SU-DHL-6 (cell line): ENCODE data around the gene TMEM92.

Experiments
- H2AFZ ChIP-seq: fragments of 200-600 bp; sonication (generic); 2 replicates; pipeline ENCODE4 v1.6.1; 2014; ENCODE audit warnings: low read depth, mild to moderate bottlenecking, moderate library complexity, mixed read lengths, antibody characterized with exemption, low read length; ENCODE audit not compliant: severe bottlenecking
- H3F3A ChIP-seq: fragments of 200-600 bp; shearing (Covaris generic); 2 replicates; pipeline ENCODE4 v1.6.0; 2016; ENCODE audit warnings: antibody characterized with exemption, mild to moderate bottlenecking; ENCODE audit not compliant: insufficient read depth
- H3K27ac ChIP-seq: fragments of 200-600 bp; sonication (generic); 2 replicates; pipeline ENCODE4 v1.5.1; 2016; ENCODE audit warnings: low read depth, mild to moderate bottlenecking, low read length, moderate library complexity, mixed read lengths
- H3K27me3 ChIP-seq: fragments of 200-600 bp; sonication (generic), shearing (Covaris generic); 2 replicates; pipeline ENCODE4 v1.6.0; 2014; ENCODE audit warnings: mild to moderate bottlenecking, low read length
- H3K36me3 ChIP-seq: fragments of 200-600 bp; sonication (generic); 2 replicates; pipeline ENCODE4 v1.6.1; 2014; ENCODE audit warnings: mild to moderate bottlenecking, low read length, mixed read lengths
- H3K4me2 ChIP-seq: fragments of 300-600, 200-600 bp; shearing (Covaris generic), sonication (generic); 2 replicates; pipeline ENCODE4 v1.6.0; 2014; ENCODE audit warnings: low read length, low read depth, mild to moderate bottlenecking; ENCODE audit not compliant: poor library complexity, severe bottlenecking
- H3K4me3 ChIP-seq: fragments of 200-600 bp; sonication (generic); 2 replicates; pipeline ENCODE4 v1.5.1; 2014; ENCODE audit warnings: antibody characterized with exemption, low read length, mild to moderate bottlenecking, mixed read lengths; ENCODE audit not compliant: insufficient read depth, poor library complexity, severe bottlenecking
- H3K79me2 ChIP-seq: fragments of 200-600 bp; sonication (generic); 2 replicates; pipeline ENCODE4 v1.6.1; 2014; ENCODE audit warnings: mild to moderate bottlenecking, low read length, moderate library complexity; ENCODE audit not compliant: insufficient read depth
- H3K9ac ChIP-seq: fragments of 200-600 bp; sonication (generic); 2 replicates; pipeline ENCODE4 v1.7.0; 2014; ENCODE audit warnings: mild to moderate bottlenecking, low read length
- H3K9me2 ChIP-seq: fragments of 200-600 bp; sonication (generic); replicated peaks from 2 replicates; pipeline ENCODE4 v1.6.1; 2014; ENCODE audit warnings: low read length; ENCODE audit not compliant: insufficient read depth
- H3K9me3 ChIP-seq: fragments of 200-600 bp; sonication (generic); 2 replicates; pipeline ENCODE4 v1.6.1; 2014; ENCODE audit warnings: low read length, mixed read lengths; ENCODE audit not compliant: insufficient read depth
- H4K20me1 ChIP-seq: fragments of 200-600 bp; sonication (generic); 2 replicates; pipeline ENCODE4 v1.6.1; 2014; ENCODE audit warnings: low read depth, mild to moderate bottlenecking, antibody characterized with exemption, low read length, moderate library complexity, mixed read lengths
- CTCF ChIP-seq: fragments of 200-600 bp; sonication (generic); IDR thresholded peaks from one replicate; pipeline ENCODE4 v1.5.1; 2017; ENCODE audit warnings: antibody characterized with exemption, mild to moderate bottlenecking, low read length, moderate library complexity; ENCODE audit not compliant: insufficient read depth, poor library complexity, severe bottlenecking
- EZH2phosphoT487 ChIP-seq: fragments of 200-600 bp; sonication (generic), shearing (Covaris generic); conservative IDR thresholded peaks from 2 replicates; pipeline ENCODE4 v1.6.1; 2018; ENCODE audit warnings: mild to moderate bottlenecking, antibody characterized with exemption, low read length, moderate library complexity, mixed read lengths

Gene TMEM92

GRCh38 chr17:50317121-50317520 lies 42.9 kb downstream of the TMEM92 start:
- H3K27me3 ChIP-seq: no peaks in the 10 kb centered on the region

GRCh38 chr17:50318501-50319285 lies 44.4 kb downstream of the TMEM92 start:
- Histone ChIP-seq H3K9me2 (no peaks in the 10 kb centered on the region), H3K9ac (no peak overlapping the region), H3K27me3 (no peaks in the 10 kb centered on the region), H3K4me2 (no peak overlapping the region), H4K20me1 (no peaks in the 10 kb centered on the region), H3K27ac (no peak overlapping the region), H3F3A (no peaks in the 10 kb centered on the region), H3K4me3 (no peak overlapping the region), H2AFZ (no peak overlapping the region), H3K36me3 (no peaks in the 10 kb centered on the region), H3K9me3 (no peaks in the 10 kb centered on the region), H3K79me2 (no peaks in the 10 kb centered on the region)
- TF ChIP-seq EZH2phosphoT487: no peak
- no peak for TF ChIP-seq CTCF

More at GRCh38 chr17:50317121-50317520, 42.9 kb downstream of the TMEM92 start:
- Histone ChIP-seq H3K9ac (no peak overlapping the region), H3K4me3 (no peak overlapping the region), H2AFZ (no peak overlapping the region), H3K9me2 (no peaks in the 10 kb centered on the region), H3K36me3 (no peaks in the 10 kb centered on the region), H3K27ac (no peak overlapping the region), H3K79me2 (no peaks in the 10 kb centered on the region), H3K4me2 (no peak overlapping the region), H3F3A (no peaks in the 10 kb centered on the region), H3K9me3 (no peaks in the 10 kb centered on the region), H4K20me1 (no peaks in the 10 kb centered on the region)
- no peak for TF ChIP-seq CTCF
- TF ChIP-seq EZH2phosphoT487: no peak

- no peak for TF ChIP-seq CTCF
- no peak for TF ChIP-seq EZH2phosphoT487
- Histone ChIP-seq H2AFZ (no peak overlapping the region), H3K27ac (no peak overlapping the region), H3F3A (no peaks in the 10 kb centered on the region), H3K4me2 (no peak overlapping the region), H3K9me2 (no peaks in the 10 kb centered on the region), H3K9ac (no peak overlapping the region), H3K4me3 (no peak overlapping the region), H3K36me3 (no peaks in the 10 kb centered on the region), H3K27me3 (no peaks in the 10 kb centered on the region), H4K20me1 (no peaks in the 10 kb centered on the region), H3K79me2 (no peaks in the 10 kb centered on the region), H3K9me3 (no peaks in the 10 kb centered on the region)
These were observed 45.2 kb downstream of the TMEM92 start for GRCh38 chr17:50319306-50320004.
